Measurements from ENCODE around the gene COBL. TPM values are rescaled to one million over a fixed set of nuclear protein-coding genes. Genes with fewer than 3 reads are reported as not detected.

The COBL gene
- total RNA-seq, 1 donor = not detected

DNA sequence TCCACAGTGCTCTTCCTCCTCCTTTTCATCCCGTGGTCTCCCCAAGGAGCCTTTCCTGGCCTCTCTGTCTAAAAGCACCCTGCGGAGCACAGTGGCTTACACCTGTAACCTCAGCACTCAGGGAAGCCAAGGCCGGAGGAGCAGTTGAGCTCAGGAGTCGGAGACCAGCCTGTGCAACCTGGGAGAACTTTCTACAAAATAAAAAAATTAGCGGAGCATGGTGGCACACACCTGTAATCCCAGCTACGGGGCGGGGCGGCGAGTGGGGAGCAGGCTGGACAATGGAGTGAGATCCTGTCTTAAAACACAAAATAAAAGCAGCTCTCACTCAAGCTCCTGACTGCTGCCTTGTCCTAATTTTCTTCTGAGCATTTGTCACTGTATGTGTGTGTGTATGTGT is 1.4 kb upstream of the COBL start:
- TF ChIP-seq, protein P1, sequence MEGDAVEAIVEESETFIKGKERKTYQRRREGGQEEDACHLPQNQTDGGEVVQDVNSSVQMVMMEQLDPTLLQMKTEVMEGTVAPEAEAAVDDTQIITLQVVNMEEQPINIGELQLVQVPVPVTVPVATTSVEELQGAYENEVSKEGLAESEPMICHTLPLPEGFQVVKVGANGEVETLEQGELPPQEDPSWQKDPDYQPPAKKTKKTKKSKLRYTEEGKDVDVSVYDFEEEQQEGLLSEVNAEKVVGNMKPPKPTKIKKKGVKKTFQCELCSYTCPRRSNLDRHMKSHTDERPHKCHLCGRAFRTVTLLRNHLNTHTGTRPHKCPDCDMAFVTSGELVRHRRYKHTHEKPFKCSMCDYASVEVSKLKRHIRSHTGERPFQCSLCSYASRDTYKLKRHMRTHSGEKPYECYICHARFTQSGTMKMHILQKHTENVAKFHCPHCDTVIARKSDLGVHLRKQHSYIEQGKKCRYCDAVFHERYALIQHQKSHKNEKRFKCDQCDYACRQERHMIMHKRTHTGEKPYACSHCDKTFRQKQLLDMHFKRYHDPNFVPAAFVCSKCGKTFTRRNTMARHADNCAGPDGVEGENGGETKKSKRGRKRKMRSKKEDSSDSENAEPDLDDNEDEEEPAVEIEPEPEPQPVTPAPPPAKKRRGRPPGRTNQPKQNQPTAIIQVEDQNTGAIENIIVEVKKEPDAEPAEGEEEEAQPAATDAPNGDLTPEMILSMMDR (IDR thresholded peaks at IDR 0.05; ENCODE audit: insufficient read depth, low read length) = no peak
- H3K4me3 ChIP-seq (ENCODE audit: low read depth, low read length) = no peak overlapping the region
- DNase-seq (ENCODE audit: low read depth) = no peak

DNA sequence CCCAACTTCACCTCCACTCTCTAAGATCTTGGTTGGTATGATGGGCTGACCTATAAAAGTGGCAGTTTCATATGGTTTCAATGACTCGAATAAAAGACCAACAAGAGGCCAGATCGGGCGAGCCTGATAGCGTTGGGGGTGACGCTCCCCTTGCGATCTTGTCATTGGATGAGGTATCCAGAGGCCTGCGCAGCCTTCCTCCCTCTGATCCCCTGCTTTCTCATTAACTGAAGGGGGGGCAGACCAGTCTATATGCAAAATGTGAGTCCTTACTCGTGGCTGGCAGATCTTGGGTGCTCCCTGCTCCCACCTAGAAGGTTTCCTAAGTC is 937 bp upstream of the COBL start:
- no peak for DNase-seq (ENCODE audit: low read depth)
- no peak overlapping the region for H3K4me3 ChIP-seq (ENCODE audit: low read depth, low read length)
- TF ChIP-seq, protein P1 (IDR thresholded peaks at IDR 0.05; ENCODE audit: insufficient read depth, low read length) = no peak

- TF ChIP-seq, protein P1 (IDR thresholded peaks at IDR 0.05; ENCODE audit: insufficient read depth, low read length) = no peak
- H3K4me3 ChIP-seq (ENCODE audit: low read depth, low read length) = no peak overlapping the region
- DNase-seq (ENCODE audit: low read depth) = no peak
Measured at GRCh38 chr7:51316262-51316665, 345 bp downstream of the COBL start.

DNA sequence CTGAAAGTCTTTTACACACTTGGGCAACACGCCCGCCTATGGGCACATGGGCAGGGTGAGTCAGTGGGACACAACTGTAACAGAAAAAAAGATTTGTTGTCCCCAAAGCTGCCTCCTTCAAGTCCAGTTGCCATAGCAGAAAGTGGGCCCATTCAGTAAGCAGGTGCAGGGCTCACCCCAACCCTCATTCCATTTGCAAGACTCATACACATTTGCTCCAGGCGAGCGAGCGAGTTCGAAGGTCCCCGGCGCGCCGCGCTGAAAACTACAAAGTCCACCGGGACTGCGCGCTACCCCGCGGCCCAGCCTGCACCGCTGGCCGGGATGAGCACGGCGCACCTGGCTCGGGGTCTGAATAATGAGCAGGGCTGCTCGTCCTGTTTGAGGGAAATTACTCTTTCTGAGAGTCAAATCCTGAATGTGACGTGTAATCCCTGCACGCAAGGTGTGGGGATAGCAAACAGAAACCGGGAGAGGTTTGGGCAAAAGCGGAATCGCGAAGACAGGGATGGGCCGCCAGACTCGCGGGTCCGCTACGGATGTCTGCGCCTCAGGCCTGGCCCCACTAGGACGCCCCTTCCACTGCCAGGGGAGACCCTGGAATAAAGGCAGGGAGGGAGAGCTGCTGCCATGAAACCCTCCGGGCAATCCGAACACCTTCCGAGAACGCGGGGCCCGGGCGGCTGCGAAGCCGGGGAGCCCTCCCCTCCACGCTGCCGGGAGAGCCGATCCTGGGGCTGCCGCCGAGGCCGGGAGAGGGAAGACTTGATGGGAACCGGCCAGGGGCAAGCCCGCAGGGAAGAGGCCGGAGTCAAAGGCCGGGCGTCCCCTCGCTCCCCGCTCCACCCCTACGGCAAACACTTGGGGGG is 982 bp downstream of the COBL start:
- TF ChIP-seq, protein P1 (IDR thresholded peaks at IDR 0.05; ENCODE audit: insufficient read depth, low read length) = no peak
- H3K4me3 ChIP-seq (ENCODE audit: low read depth, low read length) = no peak overlapping the region
- no peak for DNase-seq (ENCODE audit: low read depth)

DNA sequence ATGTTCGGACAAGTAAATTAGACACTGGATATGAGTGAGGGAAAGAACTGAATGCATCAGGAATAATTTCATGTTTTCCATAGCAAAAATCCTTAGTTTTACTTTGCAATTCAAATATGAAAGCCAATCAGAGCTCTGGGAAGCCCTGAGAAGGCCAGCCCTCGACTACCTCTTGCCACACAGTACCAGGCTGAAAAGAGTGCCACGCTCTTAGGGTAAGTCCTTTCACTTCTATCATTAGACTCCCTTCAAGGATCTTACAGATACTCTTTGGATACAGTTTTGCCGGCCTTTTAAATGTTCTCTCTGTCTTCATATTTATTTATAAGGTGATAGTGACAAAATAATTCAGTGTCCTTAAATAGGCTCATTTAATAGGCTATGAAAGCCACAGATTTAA is 1.9 kb downstream of the COBL start:
- TF ChIP-seq, protein P1 (IDR thresholded peaks at IDR 0.05; ENCODE audit: insufficient read depth, low read length) = no peak
- H3K4me3 ChIP-seq (ENCODE audit: low read depth, low read length) = no peak overlapping the region
- DNase-seq (ENCODE audit: low read depth) = no peak

GRCh38 chr7:51313738-51314425 is 2.7 kb downstream of the COBL start:
- TF ChIP-seq, protein P1 (IDR thresholded peaks at IDR 0.05; ENCODE audit: insufficient read depth, low read length) = no peak
- H3K4me3 ChIP-seq (ENCODE audit: low read depth, low read length) = no peak overlapping the region
- DNase-seq (ENCODE audit: low read depth) = no peak
